ENCODE results near the gene PRLH.
"Not testable (repeated sequence)": the region's sequence is repeated elsewhere in the genome, so short reads cannot be mapped to it uniquely, and the experiment has no call there.

PRLH gene

DNA sequence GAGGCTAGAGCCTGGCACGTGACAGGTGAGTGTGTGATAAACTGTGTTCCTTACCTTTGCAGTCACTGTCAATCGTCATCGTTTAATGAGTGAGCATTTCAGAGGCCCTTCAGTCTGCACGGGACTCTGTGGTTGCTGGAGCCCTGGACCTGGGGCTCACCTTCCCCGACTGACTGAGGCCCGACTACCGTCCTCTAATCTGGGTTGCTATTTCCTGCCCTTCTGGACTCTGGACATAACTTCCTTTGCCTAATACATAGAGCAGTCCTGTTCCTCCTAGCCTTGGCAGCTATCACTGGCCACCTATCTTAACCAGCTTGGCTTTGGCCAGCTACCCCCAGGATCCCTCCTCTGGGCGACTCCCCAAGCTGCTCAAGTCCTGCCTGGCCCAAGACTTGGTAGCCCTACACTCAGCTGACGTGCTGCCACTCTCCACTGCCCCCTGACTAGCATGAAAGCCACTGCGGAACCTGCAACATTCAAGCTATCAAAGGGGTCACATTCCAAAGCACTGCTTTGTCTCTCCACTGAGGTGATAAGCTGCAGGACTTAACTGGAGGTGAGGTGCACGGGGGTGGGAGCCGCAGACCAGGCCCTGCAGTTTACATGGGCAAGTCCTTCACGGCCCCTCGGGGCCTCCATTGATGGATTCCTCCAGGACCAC lies 35.2 kb downstream of the PRLH start:
- no peak for DNase-seq (ENCODE audit: low read depth)

DNA sequence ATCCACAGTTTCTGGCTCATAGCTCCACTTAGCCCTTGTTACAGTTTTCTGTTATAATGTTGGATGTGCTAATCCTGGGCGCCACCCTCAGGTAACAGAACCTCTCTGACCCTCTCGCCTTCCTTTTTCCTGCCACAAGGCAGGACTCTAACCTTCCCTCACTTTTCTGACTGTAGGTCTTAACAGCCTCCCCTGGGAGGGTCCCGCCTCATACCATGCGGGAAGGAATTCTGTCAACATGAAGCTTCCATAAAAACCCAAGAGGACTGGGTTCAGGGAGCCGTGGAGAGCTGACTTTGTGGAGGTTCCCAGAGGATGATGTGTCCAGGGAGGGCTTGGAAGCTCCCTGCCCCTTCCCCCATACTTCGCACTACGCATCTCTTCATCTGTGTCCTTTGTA lies 36.0 kb downstream of the PRLH start:
- no peak for DNase-seq (ENCODE audit: low read depth)

DNA sequence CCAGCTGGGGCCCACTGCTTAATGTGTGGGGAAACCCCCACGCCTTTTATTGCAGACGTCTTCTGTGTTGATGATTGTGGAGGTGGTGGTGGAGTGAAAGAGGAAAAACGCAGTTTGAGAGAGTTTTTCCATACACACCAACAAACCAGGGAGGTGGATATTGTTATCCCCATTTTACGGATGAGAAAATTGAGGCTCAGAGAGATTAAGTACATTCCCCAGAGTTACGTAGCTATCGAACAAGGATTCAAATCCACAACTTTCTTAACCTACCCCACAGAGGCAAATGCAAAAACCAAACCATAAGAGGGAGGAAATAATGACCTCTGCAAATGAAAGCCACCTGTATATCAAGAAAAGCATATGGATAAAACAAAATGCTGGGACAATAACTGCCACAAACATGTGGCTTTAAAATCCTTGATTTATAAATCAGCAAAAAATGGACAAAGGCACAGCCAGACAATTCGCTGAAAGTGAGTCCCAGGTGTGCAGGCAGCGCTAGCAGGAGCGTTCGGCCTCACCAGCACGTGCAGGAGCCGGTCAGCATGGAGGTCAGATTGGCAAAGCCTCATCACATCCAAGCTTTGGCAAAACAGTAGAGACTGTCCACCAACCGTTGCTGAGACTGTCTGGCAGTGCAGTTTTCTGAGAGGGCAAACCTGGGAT lies 36.8 kb downstream of the PRLH start:
- DNase-seq (ENCODE audit: low read depth) = no peak

DNA sequence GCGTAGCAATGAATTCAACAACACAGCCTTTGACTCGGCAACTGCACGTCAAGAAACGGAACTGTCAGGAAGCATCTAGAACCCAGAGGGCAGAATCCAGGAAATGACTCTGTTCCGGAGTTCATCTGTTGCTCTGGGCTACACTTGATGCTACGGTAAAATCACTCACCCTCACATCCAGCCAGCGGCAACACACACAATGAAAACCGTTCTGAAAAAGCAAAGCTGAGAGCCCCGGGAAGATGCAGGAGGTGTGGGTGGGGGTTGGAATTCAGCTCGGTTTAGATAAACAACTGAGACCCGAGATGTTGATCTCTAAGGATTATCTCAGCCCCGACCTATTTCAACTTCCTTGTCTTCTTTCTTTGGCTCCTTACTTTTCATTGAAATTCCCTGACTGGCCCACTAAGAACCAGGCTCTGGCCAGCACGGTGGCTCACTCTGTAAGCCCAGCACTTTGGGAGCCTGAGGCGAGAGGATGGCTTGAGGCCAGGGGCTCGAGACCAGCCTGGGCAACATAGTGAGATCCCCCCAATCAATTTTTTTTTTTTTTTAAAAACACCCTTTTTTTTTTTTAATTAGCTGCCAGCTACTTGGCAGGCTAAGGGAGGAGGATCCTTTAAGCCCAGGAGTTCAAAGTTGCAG lies 37.5 kb downstream of the PRLH start:
- peak; percentile 50 for DNase-seq (ENCODE audit: low read depth)

DNA sequence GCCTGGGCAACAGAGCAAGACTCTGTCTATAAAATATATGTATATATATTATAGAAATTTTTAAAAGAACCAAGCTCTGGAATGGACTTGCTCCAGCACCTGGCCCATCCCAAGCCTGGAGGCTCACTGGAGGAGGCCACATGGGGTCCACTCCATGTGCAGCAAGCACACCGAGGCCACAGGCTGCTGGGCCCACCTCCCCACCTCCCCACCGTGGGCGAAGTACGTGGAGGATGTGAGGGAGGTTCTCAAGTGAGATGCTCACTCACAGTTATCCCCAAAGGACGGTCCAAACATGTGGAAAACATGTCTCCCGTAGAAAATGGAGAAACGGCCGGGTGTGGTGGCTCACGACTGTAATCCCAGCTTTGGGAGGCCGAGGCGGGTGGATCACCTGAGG lies 38.0 kb downstream of the PRLH start:
- no peak for DNase-seq (ENCODE audit: low read depth)

DNA sequence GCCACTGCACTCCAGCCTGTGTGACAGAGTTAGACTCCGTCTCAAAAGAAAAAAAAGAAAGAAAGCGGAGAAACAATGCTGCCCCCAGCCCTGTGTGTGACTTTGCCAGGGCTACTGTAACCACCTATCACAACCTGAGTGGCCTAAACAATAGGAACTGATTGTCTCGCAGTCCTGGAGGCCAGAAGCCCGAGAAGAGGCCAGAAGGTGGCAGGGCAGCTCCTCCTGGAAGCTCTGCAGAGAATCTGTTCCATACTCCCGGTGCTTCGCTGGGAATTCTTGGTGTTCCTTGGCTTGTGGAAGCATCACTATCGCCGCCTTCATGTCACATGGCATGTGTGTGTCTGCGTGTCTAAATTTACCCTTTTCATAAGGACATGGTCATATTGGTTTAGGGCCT lies 38.6 kb downstream of the PRLH start:
- DNase-seq (ENCODE audit: low read depth) = no peak

DNA sequence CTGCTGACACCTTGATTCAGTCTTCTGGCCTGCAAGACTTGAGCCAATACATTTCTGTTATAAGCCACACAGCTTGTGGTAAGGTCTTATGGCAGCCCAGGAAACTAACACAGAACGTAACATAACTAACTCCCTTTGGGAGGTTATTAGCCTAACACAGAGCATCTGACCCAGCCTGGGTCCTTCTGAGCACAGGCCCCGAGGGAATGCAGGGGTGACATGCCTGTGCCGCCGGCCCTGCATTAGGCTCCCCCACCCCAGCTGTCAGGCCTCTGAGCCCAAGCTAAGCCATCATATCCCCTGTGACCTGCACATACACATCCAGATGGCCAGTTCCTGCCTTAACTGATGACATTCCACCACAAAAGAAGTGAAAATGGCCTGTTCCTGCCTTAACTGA lies 40.1 kb downstream of the PRLH start:
- not testable (repeated sequence) for DNase-seq (ENCODE audit: low read depth)

DNA sequence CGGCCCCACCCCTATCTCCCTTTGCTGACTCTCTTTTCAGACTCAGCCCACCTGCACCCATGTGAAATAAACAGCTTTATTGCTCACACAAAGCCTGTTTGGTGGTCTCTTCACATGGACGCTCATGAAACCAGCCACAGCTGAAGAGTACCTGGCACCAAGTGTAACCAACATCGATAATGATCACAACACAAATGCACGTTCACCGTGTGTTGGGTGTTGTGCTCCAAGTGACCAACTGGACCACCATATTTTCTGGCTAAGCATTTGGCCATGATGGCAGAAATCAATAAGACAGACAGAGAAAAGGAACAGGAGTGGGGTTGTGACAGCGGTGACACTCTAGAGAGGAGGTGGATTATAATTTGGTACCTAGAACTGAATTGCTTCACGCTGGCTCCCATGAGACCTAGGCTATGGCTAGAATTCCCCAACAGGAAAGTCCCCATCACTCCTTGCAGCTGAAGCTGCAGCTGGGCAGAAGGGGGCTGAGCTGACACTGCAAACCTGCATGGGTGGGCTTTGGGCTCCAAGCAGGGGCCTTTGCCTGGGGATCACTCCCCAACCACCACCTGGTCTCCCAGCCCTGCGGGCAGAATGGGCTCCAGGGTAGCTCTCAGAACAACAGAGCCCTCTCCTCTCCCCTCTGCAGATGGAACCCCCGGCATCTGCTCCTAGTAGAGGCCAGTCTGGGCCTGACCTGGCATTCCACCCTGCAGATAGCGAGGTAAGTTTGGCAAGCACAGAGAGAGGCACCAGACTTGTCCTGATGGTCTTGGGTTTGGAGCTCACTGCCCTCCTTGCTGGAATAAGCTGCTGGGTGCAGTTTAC lies 46.4 kb downstream of the PRLH start:
- no peak for DNase-seq (ENCODE audit: low read depth)

DNA sequence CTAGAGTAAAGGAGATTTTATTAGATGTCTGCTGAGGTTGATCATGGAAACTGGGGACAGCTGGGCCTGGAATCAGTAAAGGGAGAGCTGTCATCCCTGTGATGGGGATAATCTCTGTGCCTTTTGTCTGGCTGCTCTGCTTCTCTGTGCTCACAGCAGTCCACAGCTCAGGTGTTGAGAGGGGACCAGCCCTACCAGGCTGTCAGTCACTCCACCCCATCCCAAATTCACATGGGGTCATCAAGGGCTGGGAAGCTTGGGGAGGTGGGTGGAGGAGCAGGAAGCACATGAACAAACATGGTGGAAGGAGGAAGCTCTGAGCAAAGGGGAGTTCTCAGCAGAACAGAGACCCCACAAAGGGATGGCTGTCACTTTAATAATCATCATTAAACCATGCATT lies 47.3 kb downstream of the PRLH start:
- no peak for DNase-seq (ENCODE audit: low read depth)

DNA sequence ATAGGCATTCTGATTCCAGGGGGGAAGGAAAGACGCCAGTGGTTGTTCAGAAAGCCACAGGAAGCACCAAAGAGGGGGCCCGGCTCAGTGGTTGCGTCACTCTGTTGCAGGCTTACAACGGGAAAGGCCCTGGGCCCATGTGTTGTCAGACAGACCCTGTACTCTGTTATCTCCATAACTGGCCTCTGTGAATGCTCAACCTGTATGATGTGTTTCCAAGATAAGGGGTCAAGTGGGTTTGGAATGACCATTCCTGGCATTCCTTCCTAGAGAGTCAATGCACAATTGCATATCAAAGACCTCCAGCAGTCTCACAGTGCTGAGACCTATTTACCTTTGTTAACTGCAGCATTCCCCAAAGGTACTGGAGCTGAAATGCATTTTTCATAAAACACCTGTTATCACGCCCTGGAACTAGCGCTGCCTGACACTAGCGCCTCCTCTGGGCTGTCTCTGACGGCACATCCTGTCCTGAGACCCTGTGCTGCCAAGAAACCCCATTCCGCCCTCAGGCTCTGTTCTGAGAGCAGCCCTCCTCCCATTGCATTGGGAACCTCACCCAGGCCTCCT lies 47.9 kb downstream of the PRLH start:
- no peak for DNase-seq (ENCODE audit: low read depth)

DNA sequence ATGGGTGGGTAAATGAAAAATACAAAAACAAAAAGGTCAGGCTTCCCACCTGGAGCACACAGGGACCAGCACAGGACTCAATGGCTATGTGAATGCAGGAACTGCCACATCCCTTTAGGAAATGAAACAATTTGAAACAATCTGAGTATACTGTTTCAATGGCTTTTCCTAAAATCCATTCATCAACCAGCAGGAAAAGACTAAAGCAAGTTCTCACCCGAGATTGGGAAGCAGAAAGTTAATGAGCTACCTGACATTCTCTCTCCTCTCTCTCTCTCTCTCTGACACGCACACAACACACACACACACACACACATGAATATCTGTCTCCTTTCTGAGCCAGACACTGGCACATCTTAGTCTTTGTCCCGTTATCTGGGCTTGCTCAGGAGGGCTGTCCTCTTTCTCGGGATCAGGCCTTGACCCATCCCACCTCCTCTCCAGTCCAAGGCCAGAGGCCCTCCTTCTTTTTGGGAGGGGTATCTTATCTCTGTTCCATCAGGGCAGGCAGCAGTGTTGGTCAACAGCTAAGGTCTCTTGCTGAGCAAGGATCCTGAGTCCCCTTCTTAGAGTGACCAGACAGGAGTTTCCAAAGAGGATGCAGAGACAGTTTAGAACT lies 49.4 kb downstream of the PRLH start:
- DNase-seq (ENCODE audit: low read depth) = no peak

DNA sequence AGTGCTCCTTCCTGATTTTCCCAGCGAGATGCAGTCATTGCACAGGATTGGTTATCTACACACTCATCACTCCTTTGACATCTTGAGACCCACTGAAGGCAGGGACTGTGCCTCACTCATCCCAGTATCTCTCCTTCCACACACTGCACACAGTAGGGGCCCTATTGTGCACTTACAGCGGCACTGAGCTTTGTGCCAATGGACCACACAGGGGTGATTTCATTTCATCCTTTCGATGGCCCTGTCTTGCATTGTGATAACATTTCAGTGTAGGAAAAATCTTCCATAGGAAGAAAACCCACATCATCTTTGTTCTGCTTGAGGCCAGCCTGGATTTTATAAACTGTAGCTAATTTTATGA lies 50.0 kb downstream of the PRLH start:
- no peak for DNase-seq (ENCODE audit: low read depth)
